Adrenal gland (tissue), 12 donors: ENCODE data around the gene NCR2. TPM values are rescaled to one million over a fixed set of nuclear protein-coding genes. Genes with fewer than 3 reads are reported as not detected.

Experiments
- DNase-seq, 7 donors: peaks; one replicate each; pipeline ENCODE4 v3.0.0-alpha.2; 2019 to 2020
- H3K27ac ChIP-seq, 5 donors: fragments of 200-600 bp; sonication (generic) in 4 of 5; 1 replicate in 3 of 5; 2 replicates in 2 of 5; pipeline versions ENCODE4 v1.5.1 to v1.8.0; 2016 to 2020; ENCODE audit warnings: mild to moderate bottlenecking in 1 of 5
- H3K27me3 ChIP-seq: fragments of 200-600 bp; 2 replicates; pipeline ENCODE4 v1.8.0; 2021
- H3K36me3 ChIP-seq, 2 donors: fragments of 200-600 bp; replicated peaks in 1 of 2; 1 replicate in 1 of 2; 2 replicates in 1 of 2; pipeline versions ENCODE4 v1.5.1 to v1.8.0; 2018 to 2022
- H3K4me1 ChIP-seq, 2 donors: fragments of 200-600 bp; replicated peaks in 1 of 2; 1 replicate in 1 of 2; 2 replicates in 1 of 2; pipeline versions ENCODE4 v1.5.1 to v1.8.0; 2018 to 2021
- H3K4me3 ChIP-seq, 4 donors: fragments of 200-600 bp; sonication (generic) in 3 of 4; one replicate each; pipeline ENCODE4 v1.5.1; 2016 to 2018
- H3K9me3 ChIP-seq, 3 donors: fragments of 200-600 bp; sonication (generic) in 1 of 3; replicated peaks in 1 of 3; 1 replicate in 2 of 3; 2 replicates in 1 of 3; pipeline versions ENCODE4 v1.5.1 to v1.8.0; 2016 to 2021
- POLR2A ChIP-seq, 2 donors: fragments of 450-650 bp; IDR thresholded peaks; one replicate each; pipeline ENCODE4 v1.6.1; 2017; ENCODE audit warnings: antibody characterized with exemption in 2 of 2, mild to moderate bottlenecking in 2 of 2, moderate library complexity in 1 of 2
- WGBS, 4 donors: extraction: QIAGEN DNeasy Blood & Tissue Kit in 2 of 4; methylation state at CpG; one replicate each; pipeline versions ENCODE4 v1.1.5 to v1.1.7; 2013 to 2017; 5-methylcytosine and 5-hydroxymethylcytosine counted together
- intact Hi-C, 2 donors: fragments of 100-400 bp; cut with DNase I; formaldehyde crosslinking; loops; one replicate each; pipeline versions ENCODE4 v1.14.1 to v1.15.0; 2022 to 2023
- polyA plus RNA-seq, 3 donors: library from polyadenylated mRNA; stranded (reverse); fragments of 200-250 nt in 2 of 3; fragments of 350-450 nt in 1 of 3; fragmentation: Illumina TruSeq in 1 of 3; extraction: RNeasy Lipid Tissue Mini Kit (QIAGEN cat#74804) in 1 of 3; gene quantifications; one replicate each; pipeline ENCODE4 v1.2.3, GENCODE V29; 2013 to 2014
- total RNA-seq, 9 donors: library from RNA; depleted of rRNA in 4 of 9; stranded (reverse); fragments of >200 nt in 4 of 9; fragments of 120-200 nt in 1 of 9; fragmentation: NEBNext Ultra II Directional in 1 of 9; extraction: Animal tissue kit (Norgen Biotek cat#: 25700) in 1 of 9; gene quantifications; one replicate each; pipeline versions ENCODE4 v1.1.0 to v1.2.4, GENCODE V29; 2013 to 2023
- TF ChIP-seq, protein P1 (sequence below), 6 experiments: fragments of 450-650 bp in 4 of 6; fragments of 200-600 bp in 2 of 6; sonication (generic) in 1 of 6; IDR thresholded peaks; 1 replicate in 5 of 6; 2 replicates in 1 of 6; pipeline versions ENCODE4 v1.5.1 to v1.8.0; 2016 to 2021; ENCODE audit warnings: antibody characterized with exemption in 6 of 6, mild to moderate bottlenecking in 2 of 6, moderate library complexity in 1 of 6
- donor health status: healthy with polysubstance abuse.
- donor health status: Bipolar disorder and iron deficiency.
- donor health status: DM: yes; HTN: yes; CAD: no.
- donor health status: DM: no; HTN: no; CAD: no.
- donor health status: DM: no; HTN: no; CAD: no.
- donor health status: DM: yes; HTN: yes; CAD: no.

Gene NCR2
- total and polyA plus RNA-seq, 12 donors, result not detected

DNA sequence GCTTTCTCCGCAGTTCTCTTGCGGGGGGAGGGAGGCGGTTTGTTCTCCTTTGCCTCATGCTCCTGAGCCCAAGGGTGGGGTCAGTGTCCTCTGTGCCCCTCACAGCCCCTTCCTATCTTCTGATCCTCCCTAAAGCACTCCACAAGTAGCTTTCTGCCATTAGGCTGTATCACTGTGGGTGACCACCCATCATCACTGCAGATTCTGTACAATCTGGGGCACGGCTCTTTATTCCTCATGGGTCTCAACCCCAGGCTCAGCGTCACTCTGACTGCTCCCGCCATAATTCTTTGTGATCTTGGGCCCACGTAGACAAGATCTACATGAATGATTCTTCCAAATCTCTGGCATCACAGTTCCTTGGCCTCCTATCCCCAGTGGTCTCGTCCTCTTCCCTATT, 10.5 kb downstream of the NCR2 start:
- H3K9me3 ChIP-seq, result no peaks in the 10 kb centered on the region
- H3K4me3 ChIP-seq, result no peak overlapping the region
- DNase-seq, result no peak
- 86 to 92% (median 87%) methylated on average over 8 of the region's 8 CpGs for WGBS, 4 donors
- H3K27ac ChIP-seq, result no peak overlapping the region
- intact Hi-C loops, result no loop called here
- no peaks in the 10 kb centered on the region for H3K36me3 ChIP-seq
- no peaks in the 10 kb centered on the region for H3K27me3 ChIP-seq
- H3K4me1 ChIP-seq, result no peaks in the 10 kb centered on the region
- TF ChIP-seq, protein P1, sequence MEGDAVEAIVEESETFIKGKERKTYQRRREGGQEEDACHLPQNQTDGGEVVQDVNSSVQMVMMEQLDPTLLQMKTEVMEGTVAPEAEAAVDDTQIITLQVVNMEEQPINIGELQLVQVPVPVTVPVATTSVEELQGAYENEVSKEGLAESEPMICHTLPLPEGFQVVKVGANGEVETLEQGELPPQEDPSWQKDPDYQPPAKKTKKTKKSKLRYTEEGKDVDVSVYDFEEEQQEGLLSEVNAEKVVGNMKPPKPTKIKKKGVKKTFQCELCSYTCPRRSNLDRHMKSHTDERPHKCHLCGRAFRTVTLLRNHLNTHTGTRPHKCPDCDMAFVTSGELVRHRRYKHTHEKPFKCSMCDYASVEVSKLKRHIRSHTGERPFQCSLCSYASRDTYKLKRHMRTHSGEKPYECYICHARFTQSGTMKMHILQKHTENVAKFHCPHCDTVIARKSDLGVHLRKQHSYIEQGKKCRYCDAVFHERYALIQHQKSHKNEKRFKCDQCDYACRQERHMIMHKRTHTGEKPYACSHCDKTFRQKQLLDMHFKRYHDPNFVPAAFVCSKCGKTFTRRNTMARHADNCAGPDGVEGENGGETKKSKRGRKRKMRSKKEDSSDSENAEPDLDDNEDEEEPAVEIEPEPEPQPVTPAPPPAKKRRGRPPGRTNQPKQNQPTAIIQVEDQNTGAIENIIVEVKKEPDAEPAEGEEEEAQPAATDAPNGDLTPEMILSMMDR (IDR thresholded peaks at IDR 0.05), result no peak
- no peak for TF ChIP-seq POLR2A (IDR thresholded peaks at IDR 0.05)

DNA sequence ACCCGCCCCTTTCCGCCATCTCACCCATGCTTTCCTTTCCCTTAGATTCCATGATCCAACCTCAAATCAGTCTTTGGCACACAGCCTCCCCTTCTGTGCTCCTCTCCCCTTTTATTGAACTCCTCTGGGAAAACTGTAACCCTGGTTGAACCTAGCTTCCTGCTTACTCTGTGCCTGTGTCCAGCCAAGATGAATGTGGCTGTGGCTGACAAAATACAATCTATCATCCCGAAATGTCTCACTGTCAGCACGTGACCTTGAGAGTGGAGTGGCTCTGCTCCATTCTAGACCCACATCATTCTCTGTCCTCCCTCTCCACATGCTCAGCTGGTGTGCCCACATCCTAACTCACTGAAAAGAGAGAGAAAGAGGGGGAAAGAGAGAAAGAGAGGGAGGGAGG, 11.0 kb downstream of the NCR2 start:
- no peak overlapping the region for H3K27ac ChIP-seq
- intact Hi-C loops, result no loop called here
- H3K4me1 ChIP-seq, result no peaks in the 10 kb centered on the region
- DNase-seq, result peak in 1 of 7 donors; percentile 11
- H3K9me3 ChIP-seq, result no peaks in the 10 kb centered on the region
- no peaks in the 10 kb centered on the region for H3K27me3 ChIP-seq
- TF ChIP-seq, protein P1 (IDR thresholded peaks at IDR 0.05), result no peak
- TF ChIP-seq POLR2A (IDR thresholded peaks at IDR 0.05), result no peak
- WGBS, 4 donors, result 38 to 56% (median 54%) methylated on average over 4 of the region's 4 CpGs
- no peaks in the 10 kb centered on the region for H3K36me3 ChIP-seq
- no peak overlapping the region for H3K4me3 ChIP-seq

- TF ChIP-seq, protein P1 (IDR thresholded peaks at IDR 0.05), result no peak
- TF ChIP-seq POLR2A (IDR thresholded peaks at IDR 0.05), result no peak
- WGBS, 4 donors, result 73 to 91% (median 81%) methylated on average over 9 of the region's 9 CpGs
- intact Hi-C loops, result no loop called here
- Histone ChIP-seq H3K27me3 (no peaks in the 10 kb centered on the region), H3K9me3 (no peaks in the 10 kb centered on the region), H3K4me1 (no peaks in the 10 kb centered on the region), H3K4me3 (no peak overlapping the region), H3K36me3 (no peaks in the 10 kb centered on the region), H3K27ac (no peak overlapping the region)
- DNase-seq, result no peak
Measured at GRCh38 chr6:41347378-41348050, 12.1 kb downstream of the NCR2 start.

GRCh38 chr6:41348934-41349333, 13.5 kb downstream of the NCR2 start:
- Histone ChIP-seq H3K27ac (no peak overlapping the region), H3K9me3 (no peaks in the 10 kb centered on the region), H3K4me1 (no peaks in the 10 kb centered on the region), H3K36me3 (no peaks in the 10 kb centered on the region), H3K4me3 (no peak overlapping the region), H3K27me3 (no peaks in the 10 kb centered on the region)
- TF ChIP-seq POLR2A (IDR thresholded peaks at IDR 0.05), result no peak
- TF ChIP-seq, protein P1 (IDR thresholded peaks at IDR 0.05), result no peak
- intact Hi-C loops, result no loop called here
- WGBS, 4 donors, result 96 to 100% (median 97%) methylated on average over 2 of the region's 2 CpGs
- DNase-seq, result no peak
